GM12878 (cell line): ENCODE measurements around the gene TRAPPC2.

Experiments
- CEBPB ChIP-seq, 2 experiments: fragments of 150-350 bp in 1 of 2; IDR thresholded peaks; 2 replicates each; pipeline ENCODE4 v1.6.1; 2012 to 2014; ENCODE audit warnings: low read depth in 2 of 2, low read length in 2 of 2, borderline replicate concordance in 1 of 2, inconsistent platforms in 1 of 2
- CTCF ChIP-seq, 3 experiments: IDR thresholded peaks in 2 of 3; conservative IDR thresholded peaks in 1 of 3; 2 replicates each; pipeline ENCODE4 v1.5.1; 2011; ENCODE audit warnings: low read depth in 3 of 3, low read length in 3 of 3, mild to moderate bottlenecking in 3 of 3, control low read depth in 2 of 3, moderate library complexity in 2 of 3, inconsistent platforms in 1 of 3, mixed read lengths in 1 of 3; ENCODE audit not compliant: control insufficient read depth in 2 of 3, insufficient read depth in 1 of 3; ENCODE audit errors: extremely low read depth in 1 of 3
- E2F4 ChIP-seq: IDR thresholded peaks from 2 replicates; pipeline ENCODE4 v1.6.1; 2012; ENCODE audit warnings: low read depth, low read length, improper control_type of control experiment
- EGR1 ChIP-seq, 2 experiments: IDR thresholded peaks; 1 replicate in 1 of 2; 2 replicates in 1 of 2; pipeline ENCODE4 v1.6.1; 2011 to 2012; ENCODE audit warnings: low read depth in 2 of 2, low read length in 2 of 2, borderline replicate concordance in 1 of 2, mild to moderate bottlenecking in 1 of 2, moderate library complexity in 1 of 2
- EP300 ChIP-seq, 2 experiments: fragments of 150-350 bp in 1 of 2; IDR thresholded peaks; 2 replicates each; pipeline ENCODE4 v1.6.1; 2011 to 2012; ENCODE audit warnings: low read depth in 2 of 2, low read length in 2 of 2, borderline replicate concordance in 1 of 2, improper control_type of control experiment in 1 of 2, inconsistent platforms in 1 of 2; ENCODE audit not compliant: control insufficient read depth in 1 of 2
- ESRRA ChIP-seq: IDR thresholded peaks from 2 replicates; pipeline ENCODE4 v1.6.1; 2012; ENCODE audit warnings: mild to moderate bottlenecking, low read length, improper control_type of control experiment
- HCFC1 ChIP-seq: fragments of 150-350 bp; IDR thresholded peaks from 2 replicates; pipeline ENCODE4 v1.6.1; 2014; ENCODE audit warnings: low read length
- IKZF2 ChIP-seq, 2 experiments: fragments of 450-650 bp; IDR thresholded peaks; 2 replicates each; pipeline ENCODE4 v1.6.1; 2017; ENCODE audit warnings: mild to moderate bottlenecking in 2 of 2, moderate library complexity in 2 of 2
- KDM1A ChIP-seq: fragments of 200-600 bp; sonication (generic); IDR thresholded peaks from 2 replicates; pipeline ENCODE4 v1.6.1; 2016; ENCODE audit warnings: borderline replicate concordance
- MTA3 ChIP-seq: IDR thresholded peaks from 2 replicates; pipeline ENCODE4 v1.6.1; 2012; ENCODE audit warnings: low read length, inconsistent platforms, borderline replicate concordance
- NRF1 ChIP-seq: conservative IDR thresholded peaks from 2 replicates; pipeline ENCODE4 v1.6.1; 2011; ENCODE audit warnings: mild to moderate bottlenecking, low read depth, low read length, improper control_type of control experiment
- POLR2A ChIP-seq: IDR thresholded peaks from 2 replicates; pipeline ENCODE4 v1.6.1; 2011; ENCODE audit warnings: low read depth, mild to moderate bottlenecking, low read length
- SREBF2 ChIP-seq: IDR thresholded peaks from 2 replicates; pipeline ENCODE4 v1.6.1; 2012; ENCODE audit warnings: mild to moderate bottlenecking, low read length

GRCh38 chrX:13702111-13702789 lies 32.2 kb downstream of the TRAPPC2 start:
- no peak for TF ChIP-seq POLR2A
- TF ChIP-seq HCFC1, result no peak
- no peak for TF ChIP-seq CTCF (IDR thresholded peaks at IDR 0.05 in 2 of 3, conservative IDR thresholded peaks at IDR 0.05 in 1 of 3; ENCODE audit: control insufficient read depth in 2 of 3, extremely low read depth in 1 of 3, insufficient read depth in 1 of 3, low read depth in 3 of 3, low read length in 3 of 3)
- no peak for TF ChIP-seq KDM1A
- TF ChIP-seq EGR1 (IDR thresholded peaks at IDR 0.05; ENCODE audit: borderline replicate concordance in 1 of 2, low read depth in 2 of 2, low read length in 2 of 2), result no peak
- TF ChIP-seq MTA3, result no peak
- no peak for TF ChIP-seq CEBPB (IDR thresholded peaks at IDR 0.05; ENCODE audit: borderline replicate concordance in 1 of 2, low read depth in 2 of 2, low read length in 2 of 2)
- TF ChIP-seq IKZF2 (IDR thresholded peaks at IDR 0.05), result no peak
- TF ChIP-seq E2F4, result no peak
- no peak for TF ChIP-seq NRF1
- TF ChIP-seq SREBF2, result no peak
- no peak for TF ChIP-seq EP300 (IDR thresholded peaks at IDR 0.05; ENCODE audit: borderline replicate concordance in 1 of 2, control insufficient read depth in 1 of 2, low read depth in 2 of 2, low read length in 2 of 2)
- no peak for TF ChIP-seq ESRRA
